ENCODE results near the gene ZNF22. TPM values are rescaled to one million over a fixed set of nuclear protein-coding genes. Genes with fewer than 3 reads are reported as not detected.

Gene ZNF22
- polyA plus RNA-seq, 1 experiment, result 23.4 TPM

DNA sequence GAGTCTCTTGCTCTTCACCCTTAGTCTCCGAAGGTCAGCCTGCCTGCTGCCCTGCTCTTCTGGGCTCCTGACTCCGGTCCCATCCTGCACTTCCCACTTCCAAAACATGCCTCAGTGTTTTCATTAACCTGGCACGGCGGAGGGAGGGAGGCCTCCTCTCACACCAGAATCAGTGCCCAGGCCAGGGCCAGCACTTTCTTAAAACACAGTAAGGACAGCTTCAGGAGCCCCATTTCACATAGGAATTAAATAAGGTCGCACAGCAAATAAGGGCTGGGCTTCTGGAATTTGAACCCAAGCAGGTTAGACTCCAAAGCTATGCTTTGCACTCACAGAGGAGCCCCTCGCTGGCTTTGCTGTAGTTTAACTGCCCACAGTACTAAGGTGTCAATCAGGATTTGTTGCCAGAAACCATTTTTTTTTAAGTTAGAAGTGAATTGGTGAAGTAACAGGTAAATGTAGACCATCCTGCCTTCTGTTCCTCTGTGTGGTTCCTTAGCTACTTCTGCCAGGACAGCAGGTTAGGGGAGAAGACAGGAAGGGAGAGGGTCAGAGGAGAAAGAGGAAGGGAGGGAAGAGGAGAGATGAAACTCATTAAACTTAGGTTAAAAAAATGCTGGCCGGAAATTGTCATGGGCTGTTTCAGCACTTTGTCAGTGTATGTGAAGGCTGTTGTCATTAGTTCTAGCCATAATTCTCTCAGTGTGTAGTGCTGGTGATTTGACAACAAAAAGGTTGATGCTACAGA is 40.1 kb upstream of the ZNF22 start:
- CTCF ChIA-PET, result interaction anchor here (3.9 kb wide), 1 partner anchor 28 kb away, joined by 12 read pairs; no protein-coding TSS in a partner anchor
- TF ChIP-seq, protein P1, sequence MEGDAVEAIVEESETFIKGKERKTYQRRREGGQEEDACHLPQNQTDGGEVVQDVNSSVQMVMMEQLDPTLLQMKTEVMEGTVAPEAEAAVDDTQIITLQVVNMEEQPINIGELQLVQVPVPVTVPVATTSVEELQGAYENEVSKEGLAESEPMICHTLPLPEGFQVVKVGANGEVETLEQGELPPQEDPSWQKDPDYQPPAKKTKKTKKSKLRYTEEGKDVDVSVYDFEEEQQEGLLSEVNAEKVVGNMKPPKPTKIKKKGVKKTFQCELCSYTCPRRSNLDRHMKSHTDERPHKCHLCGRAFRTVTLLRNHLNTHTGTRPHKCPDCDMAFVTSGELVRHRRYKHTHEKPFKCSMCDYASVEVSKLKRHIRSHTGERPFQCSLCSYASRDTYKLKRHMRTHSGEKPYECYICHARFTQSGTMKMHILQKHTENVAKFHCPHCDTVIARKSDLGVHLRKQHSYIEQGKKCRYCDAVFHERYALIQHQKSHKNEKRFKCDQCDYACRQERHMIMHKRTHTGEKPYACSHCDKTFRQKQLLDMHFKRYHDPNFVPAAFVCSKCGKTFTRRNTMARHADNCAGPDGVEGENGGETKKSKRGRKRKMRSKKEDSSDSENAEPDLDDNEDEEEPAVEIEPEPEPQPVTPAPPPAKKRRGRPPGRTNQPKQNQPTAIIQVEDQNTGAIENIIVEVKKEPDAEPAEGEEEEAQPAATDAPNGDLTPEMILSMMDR (IDR thresholded peaks at IDR 0.05; ENCODE audit: low read depth, low read length), result no peak
- Histone ChIP-seq H3K27ac (ENCODE audit: low read depth, low read length) (no peak overlapping the region), H3K4me3 (ENCODE audit: low read depth, low read length) (peak overlapping the region; percentile 75), H3K27me3 (ENCODE audit: control insufficient read depth, insufficient read depth, low read length) (no peaks in the 10 kb centered on the region), H3K9me3 (ENCODE audit: control insufficient read depth, insufficient read depth, low read length) (no peaks in the 10 kb centered on the region; the same call in 1 of the 2 replicates)
- no peak for DNase-seq (ENCODE audit: low read depth, low spot score)
- POLR2A ChIA-PET, result no interaction called here

DNA sequence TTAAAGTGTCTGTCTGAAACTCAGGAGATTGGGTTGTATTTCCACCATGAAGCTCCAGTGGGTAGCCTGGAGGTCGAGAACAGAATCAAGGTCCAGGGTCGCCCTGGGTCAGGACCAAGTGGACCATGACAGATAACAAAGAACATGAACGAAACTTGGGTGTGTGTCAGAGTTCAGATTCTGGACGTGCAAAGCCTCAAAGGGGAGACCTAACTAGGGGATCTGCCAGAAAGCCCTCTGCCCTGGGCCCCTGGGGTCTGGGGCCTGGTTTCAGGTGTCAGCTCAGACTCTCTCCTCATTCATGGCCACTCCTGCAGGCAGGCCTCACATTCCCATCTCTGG is 39.5 kb upstream of the ZNF22 start:
- ChIA-PET POLR2A (no interaction called here), CTCF (interaction anchor here (3.9 kb wide), 1 partner anchor 28 kb away, joined by 12 read pairs; no protein-coding TSS in a partner anchor)
- DNase-seq (ENCODE audit: low read depth, low spot score), result no peak
- Histone ChIP-seq H3K27me3 (ENCODE audit: control insufficient read depth, insufficient read depth, low read length) (no peaks in the 10 kb centered on the region), H3K9me3 (ENCODE audit: control insufficient read depth, insufficient read depth, low read length) (no peaks in the 10 kb centered on the region; the same call in 1 of the 2 replicates), H3K4me3 (ENCODE audit: low read depth, low read length) (no peak overlapping the region), H3K27ac (ENCODE audit: low read depth, low read length) (no peak overlapping the region)
- TF ChIP-seq, protein P1 (IDR thresholded peaks at IDR 0.05; ENCODE audit: low read depth, low read length), result no peak

DNA sequence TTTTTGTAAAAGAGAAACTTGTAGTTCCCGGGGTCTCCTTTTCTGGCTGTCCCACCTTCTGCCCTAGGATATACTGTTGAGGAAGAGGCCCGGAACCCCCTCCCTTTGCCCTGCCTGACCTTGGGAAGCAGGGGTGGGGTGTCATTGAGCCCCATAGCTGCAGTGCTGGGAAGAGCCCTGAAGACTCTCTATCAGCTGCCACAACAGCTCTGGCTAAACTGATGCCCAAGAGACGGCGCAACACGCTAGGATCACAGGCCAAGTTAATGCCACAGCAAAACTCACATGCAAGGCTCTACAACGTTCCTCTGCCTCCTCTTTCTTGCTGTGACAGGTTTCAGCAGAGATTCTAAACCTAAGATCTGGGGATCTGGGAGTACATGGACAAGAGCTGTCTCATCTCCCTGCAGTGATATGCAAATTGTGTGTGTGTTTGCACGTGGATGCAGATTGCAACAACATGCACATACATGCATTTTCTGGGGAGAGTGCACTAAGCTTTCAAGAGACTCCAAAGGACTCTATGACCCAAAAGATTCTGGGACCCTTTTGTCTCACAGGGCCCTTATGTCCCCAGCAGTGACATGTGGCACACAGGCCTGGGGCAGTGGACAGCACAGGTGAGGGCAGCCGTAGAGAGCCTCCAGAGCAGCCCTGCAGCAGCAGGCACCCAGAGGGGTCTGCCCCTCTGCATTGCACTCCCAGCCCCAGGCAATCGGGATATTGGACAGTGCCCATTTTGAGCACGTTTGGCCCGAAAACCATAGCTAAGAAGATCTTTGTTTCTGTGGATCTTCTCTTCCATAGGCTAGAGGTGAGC is 38.6 kb upstream of the ZNF22 start:
- no peak overlapping the region for H3K4me3 ChIP-seq (ENCODE audit: low read depth, low read length)
- ChIA-PET POLR2A (no interaction called here), CTCF (interaction anchor here (0.6 to 3.9 kb wide), 2 partner anchors 12 to 29 kb away, joined by 3 to 12 read pairs; no protein-coding TSS in a partner anchor)
- H3K9me3 ChIP-seq (ENCODE audit: control insufficient read depth, insufficient read depth, low read length), result no peaks in the 10 kb centered on the region; the same call in 1 of the 2 replicates
- DNase-seq (ENCODE audit: low read depth, low spot score), result no peak
- no peak overlapping the region for H3K27ac ChIP-seq (ENCODE audit: low read depth, low read length)
- no peaks in the 10 kb centered on the region for H3K27me3 ChIP-seq (ENCODE audit: control insufficient read depth, insufficient read depth, low read length)
- TF ChIP-seq, protein P1 (IDR thresholded peaks at IDR 0.05; ENCODE audit: low read depth, low read length), result no peak

DNA sequence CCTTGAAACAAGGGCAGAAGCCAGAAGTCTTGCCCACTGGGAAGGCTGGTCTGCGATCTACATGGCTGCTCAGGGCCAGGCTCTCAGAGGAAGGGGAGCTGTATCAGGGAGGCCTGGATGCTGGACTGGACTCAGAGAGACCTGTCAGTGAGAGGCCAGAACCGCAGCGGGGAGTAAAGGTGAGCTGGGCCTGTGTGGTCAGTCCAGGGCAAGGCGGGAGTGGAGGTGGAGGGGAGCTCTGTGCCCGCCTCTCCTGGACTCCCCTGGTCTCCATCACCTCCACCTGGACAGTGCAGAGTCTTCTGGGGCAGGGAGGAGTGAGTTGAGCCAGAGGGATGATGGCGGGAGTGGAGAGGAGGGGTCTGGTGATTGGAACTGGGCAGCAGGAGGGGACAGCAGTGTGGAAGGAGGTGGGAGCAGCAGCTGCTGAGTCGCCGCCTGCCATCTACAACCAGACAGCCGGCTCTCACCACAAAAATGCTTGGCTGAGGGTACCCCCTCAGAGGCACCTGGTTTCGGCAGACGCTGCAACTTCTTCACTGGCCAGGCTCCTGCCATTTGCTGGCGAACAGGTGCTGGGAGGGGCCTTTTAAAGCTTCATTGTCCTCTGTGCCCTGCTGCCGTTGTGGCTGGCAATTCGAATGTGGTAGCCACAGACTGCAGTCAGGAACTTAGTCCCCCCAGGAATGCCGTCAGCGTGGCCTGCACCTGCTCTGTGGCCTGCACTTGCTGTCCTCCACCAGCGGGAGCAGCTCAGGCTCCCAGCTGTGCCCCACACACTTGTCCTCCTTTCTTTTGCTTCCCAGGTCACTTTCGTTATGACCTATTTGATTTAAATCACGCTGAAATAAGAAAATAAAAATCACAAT is 37.6 kb upstream of the ZNF22 start:
- H3K4me3 ChIP-seq (ENCODE audit: low read depth, low read length), result no peak overlapping the region
- no peaks in the 10 kb centered on the region; the same call in 1 of the 2 replicates for H3K9me3 ChIP-seq (ENCODE audit: control insufficient read depth, insufficient read depth, low read length)
- CTCF ChIA-PET, result interaction anchor here (0.6 to 3.9 kb wide), 3 partner anchors 11 to 30 kb away, joined by 3 to 12 read pairs (median 7); no protein-coding TSS in a partner anchor
- H3K27ac ChIP-seq (ENCODE audit: low read depth, low read length), result no peak overlapping the region
- POLR2A ChIA-PET, result interaction anchor here (0.9 kb wide), 1 partner anchor 15 kb away, joined by 4 read pairs; the partner anchor contains the start of gene DEPP1
- DNase-seq (ENCODE audit: low read depth, low spot score), result no peak
- TF ChIP-seq, protein P1 (IDR thresholded peaks at IDR 0.05; ENCODE audit: low read depth, low read length), result peak; percentile 30
- no peaks in the 10 kb centered on the region for H3K27me3 ChIP-seq (ENCODE audit: control insufficient read depth, insufficient read depth, low read length)

Measured in AG04450 (cell line).